Uterus (tissue), 2 donors: ENCODE measurements around the gene CYGB.

Source experiments
- POLR2A ChIP-seq, 2 donors: fragments of 450-650 bp; IDR thresholded peaks; one replicate each; pipeline ENCODE4 v1.6.1; 2016; ENCODE audit warnings: antibody characterized with exemption in 2 of 2, mild to moderate bottlenecking in 1 of 2, moderate library complexity in 1 of 2
- TF ChIP-seq, protein P1 (sequence below), 4 experiments: fragments of 200-600 bp in 2 of 4; fragments of 450-650 bp in 2 of 4; sonication (generic) in 2 of 4; IDR thresholded peaks; one replicate each; pipeline ENCODE4 v1.5.1; 2016 to 2019; ENCODE audit warnings: antibody characterized with exemption in 4 of 4, mild to moderate bottlenecking in 2 of 4, moderate library complexity in 1 of 4

DNA sequence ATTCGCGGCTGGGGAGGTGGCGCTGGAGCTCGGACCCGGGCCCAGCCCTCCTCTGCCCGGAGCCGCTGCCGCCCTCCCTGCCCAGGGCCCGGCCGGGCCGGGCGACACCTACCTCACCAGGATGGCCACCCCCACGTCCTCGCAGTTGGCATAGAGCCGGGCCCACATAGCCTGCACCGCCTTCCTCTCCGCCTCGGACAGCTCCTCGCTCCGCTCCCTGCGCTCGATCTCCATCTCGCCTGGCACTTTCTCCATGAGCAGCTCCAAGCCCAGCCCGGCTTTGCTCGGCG lies 276 bp downstream of the CYGB start:
- TF ChIP-seq, protein P1, sequence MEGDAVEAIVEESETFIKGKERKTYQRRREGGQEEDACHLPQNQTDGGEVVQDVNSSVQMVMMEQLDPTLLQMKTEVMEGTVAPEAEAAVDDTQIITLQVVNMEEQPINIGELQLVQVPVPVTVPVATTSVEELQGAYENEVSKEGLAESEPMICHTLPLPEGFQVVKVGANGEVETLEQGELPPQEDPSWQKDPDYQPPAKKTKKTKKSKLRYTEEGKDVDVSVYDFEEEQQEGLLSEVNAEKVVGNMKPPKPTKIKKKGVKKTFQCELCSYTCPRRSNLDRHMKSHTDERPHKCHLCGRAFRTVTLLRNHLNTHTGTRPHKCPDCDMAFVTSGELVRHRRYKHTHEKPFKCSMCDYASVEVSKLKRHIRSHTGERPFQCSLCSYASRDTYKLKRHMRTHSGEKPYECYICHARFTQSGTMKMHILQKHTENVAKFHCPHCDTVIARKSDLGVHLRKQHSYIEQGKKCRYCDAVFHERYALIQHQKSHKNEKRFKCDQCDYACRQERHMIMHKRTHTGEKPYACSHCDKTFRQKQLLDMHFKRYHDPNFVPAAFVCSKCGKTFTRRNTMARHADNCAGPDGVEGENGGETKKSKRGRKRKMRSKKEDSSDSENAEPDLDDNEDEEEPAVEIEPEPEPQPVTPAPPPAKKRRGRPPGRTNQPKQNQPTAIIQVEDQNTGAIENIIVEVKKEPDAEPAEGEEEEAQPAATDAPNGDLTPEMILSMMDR (IDR thresholded peaks at IDR 0.05): no peak
- no peak for TF ChIP-seq POLR2A (IDR thresholded peaks at IDR 0.05)
